ENCODE measurements around the gene UBE2O.

Gene UBE2O

GRCh38 chr17:76449126-76449525 lies 3.8 kb downstream of the UBE2O start:
- no peak for TF ChIP-seq CTCF (IDR thresholded peaks at IDR 0.05)
- H3K9me3 ChIP-seq (ENCODE audit: control insufficient read depth, low read length), result no peaks in the 10 kb centered on the region
- no peak overlapping the region for H3K9ac ChIP-seq
- no peaks in the 10 kb centered on the region for H3K27me3 ChIP-seq (ENCODE audit: control insufficient read depth, insufficient read depth, low read length)
- H3K4me3 ChIP-seq (ENCODE audit: low read depth, low read length), result no peak overlapping the region
- no peak overlapping the region for H3K27ac ChIP-seq
- no peak overlapping the region for H3K4me2 ChIP-seq (ENCODE audit: low read length)
- peaks cover 70% of the 10 kb centered on the region for H3K79me2 ChIP-seq
- H2AFZ ChIP-seq, result no peak overlapping the region
- H3K4me1 ChIP-seq, result peaks cover 13% of the 10 kb centered on the region
- no peaks in the 10 kb centered on the region for H3K36me3 ChIP-seq (ENCODE audit: control insufficient read depth, insufficient read depth, low read length)

GRCh38 chr17:76447931-76448652 lies 4.9 kb downstream of the UBE2O start:
- Histone ChIP-seq H3K4me3 (ENCODE audit: low read depth, low read length) (no peak overlapping the region), H3K4me1 (peaks cover 13% of the 10 kb centered on the region), H3K79me2 (peaks cover 78% of the 10 kb centered on the region), H2AFZ (no peak overlapping the region), H3K9me3 (ENCODE audit: control insufficient read depth, low read length) (no peaks in the 10 kb centered on the region), H3K27ac (no peak overlapping the region), H3K27me3 (ENCODE audit: control insufficient read depth, insufficient read depth, low read length) (no peaks in the 10 kb centered on the region), H3K4me2 (ENCODE audit: low read length) (no peak overlapping the region), H3K9ac (no peak overlapping the region), H3K36me3 (ENCODE audit: control insufficient read depth, insufficient read depth, low read length) (no peaks in the 10 kb centered on the region)
- no peak for TF ChIP-seq CTCF (IDR thresholded peaks at IDR 0.05)

GRCh38 chr17:76446449-76447231 lies 6.3 kb downstream of the UBE2O start:
- H3K9me3 ChIP-seq (ENCODE audit: control insufficient read depth, low read length), result no peaks in the 10 kb centered on the region
- peaks cover 86% of the 10 kb centered on the region for H3K79me2 ChIP-seq
- no peaks in the 10 kb centered on the region for H3K27me3 ChIP-seq (ENCODE audit: control insufficient read depth, insufficient read depth, low read length)
- H2AFZ ChIP-seq, result peak overlapping the region; percentile 16
- H3K4me1 ChIP-seq, result peaks cover 13% of the 10 kb centered on the region
- no peak overlapping the region for H3K9ac ChIP-seq
- no peak overlapping the region for H3K4me2 ChIP-seq (ENCODE audit: low read length)
- no peak for TF ChIP-seq CTCF (IDR thresholded peaks at IDR 0.05)
- H3K27ac ChIP-seq, result no peak overlapping the region
- no peak overlapping the region for H3K4me3 ChIP-seq (ENCODE audit: low read depth, low read length)
- no peaks in the 10 kb centered on the region for H3K36me3 ChIP-seq (ENCODE audit: control insufficient read depth, insufficient read depth, low read length)

GRCh38 chr17:76445697-76446448 lies 7.1 kb downstream of the UBE2O start:
- Histone ChIP-seq H3K4me2 (ENCODE audit: low read length) (no peak overlapping the region), H3K27ac (no peak overlapping the region), H2AFZ (no peak overlapping the region), H3K27me3 (ENCODE audit: control insufficient read depth, insufficient read depth, low read length) (no peaks in the 10 kb centered on the region), H3K4me3 (ENCODE audit: low read depth, low read length) (no peak overlapping the region), H3K4me1 (peaks cover 18% of the 10 kb centered on the region), H3K9me3 (ENCODE audit: control insufficient read depth, low read length) (no peaks in the 10 kb centered on the region), H3K79me2 (peaks cover 83% of the 10 kb centered on the region), H3K9ac (no peak overlapping the region), H3K36me3 (ENCODE audit: control insufficient read depth, insufficient read depth, low read length) (no peaks in the 10 kb centered on the region)
- no peak for TF ChIP-seq CTCF (IDR thresholded peaks at IDR 0.05)
